Sigmoid colon (tissue), 4 donors: ENCODE data around the gene ME3.
"Not testable (repeated sequence)": the region's sequence is repeated elsewhere in the genome, so short reads cannot be mapped to it uniquely, and the experiment has no call there.

Source experiments
- CTCF ChIP-seq, 4 experiments: fragments of 450-650 bp in 3 of 4; fragments of 200-600 bp in 1 of 4; IDR thresholded peaks; one replicate each; pipeline ENCODE4 v1.5.1; 2016 to 2019; ENCODE audit warnings: antibody characterized with exemption in 4 of 4, mild to moderate bottlenecking in 3 of 4, moderate library complexity in 2 of 4
- EP300 ChIP-seq, 4 donors: sonication (generic); formaldehyde crosslinking; IDR thresholded peaks; one replicate each; pipeline ENCODE4 v1.6.1; 2017; ENCODE audit warnings: antibody characterized with exemption in 4 of 4
- POLR2A ChIP-seq, 2 donors: fragments of 450-650 bp; IDR thresholded peaks; one replicate each; pipeline ENCODE4 v1.6.1; 2016; ENCODE audit warnings: antibody characterized with exemption in 2 of 2, mild to moderate bottlenecking in 2 of 2, moderate library complexity in 2 of 2
- POLR2AphosphoS5 ChIP-seq, 4 donors: sonication (generic); formaldehyde crosslinking; IDR thresholded peaks; one replicate each; pipeline ENCODE4 v1.6.1; 2017; ENCODE audit warnings: antibody characterized with exemption in 4 of 4

GRCh38 chr11:86562842-86563241, 109.6 kb downstream of the ME3 start:
- not testable (repeated sequence) for TF ChIP-seq CTCF, POLR2A, POLR2AphosphoS5, EP300 (IDR thresholded peaks at IDR 0.05)
